ENCODE data around the gene FETUB.
"Not testable (repeated sequence)": the region's sequence is repeated elsewhere in the genome, so short reads cannot be mapped to it uniquely, and the experiment has no call there.

The FETUB gene

DNA sequence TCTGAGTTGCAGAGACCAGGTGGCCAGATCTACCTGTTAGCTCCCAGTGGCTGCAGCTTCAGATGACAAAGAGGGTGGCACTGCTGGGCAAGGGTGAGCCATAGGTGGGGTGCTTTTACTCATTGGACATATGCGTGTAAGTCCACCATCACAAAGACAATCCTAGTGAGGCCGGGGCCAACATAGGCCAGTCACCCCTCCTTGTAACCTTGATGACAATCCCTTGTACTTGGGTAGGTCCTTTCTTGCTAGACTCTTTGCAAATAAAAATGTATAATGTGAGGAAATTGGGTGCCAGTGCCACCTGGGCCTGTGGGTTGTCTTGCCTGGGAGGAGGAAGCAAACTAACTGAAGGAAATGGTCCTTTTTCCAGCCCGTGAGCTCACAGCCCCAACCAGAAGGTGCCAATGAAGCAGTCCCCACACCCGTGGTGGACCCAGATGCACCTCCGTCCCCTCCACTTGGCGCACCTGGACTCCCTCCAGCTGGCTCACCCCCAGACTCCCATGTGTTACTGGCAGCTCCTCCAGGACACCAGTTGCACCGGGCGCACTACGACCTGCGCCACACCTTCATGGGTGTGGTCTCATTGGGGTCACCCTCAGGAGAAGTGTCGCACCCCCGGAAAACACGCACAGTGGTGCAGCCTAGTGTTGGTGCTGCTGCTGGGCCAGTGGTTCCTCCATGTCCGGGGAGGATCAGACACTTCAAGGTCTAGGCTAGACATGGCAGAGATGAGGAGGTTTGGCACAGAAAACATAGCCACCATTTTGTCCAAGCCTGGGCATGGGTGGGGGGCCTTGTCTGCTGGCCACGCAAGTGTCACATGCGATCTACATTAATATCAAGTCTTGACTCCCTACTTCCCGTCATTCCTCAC lies 19.7 kb upstream of the FETUB start:
- Mint-ChIP-seq H3K27me3 (peaks cover 9% of the 10 kb centered on the region), H3K4me1 (peaks cover 20% of the 10 kb centered on the region), H3K4me3 (no peak overlapping the region), H3K9me3 (no peaks in the 10 kb centered on the region), H3K27ac (no peak overlapping the region), H3K36me3 (no peaks in the 10 kb centered on the region)

- Mint-ChIP-seq H3K4me3 (no peak overlapping the region), H3K36me3 (no peaks in the 10 kb centered on the region), H3K27ac (no peak overlapping the region), H3K9me3 (no peaks in the 10 kb centered on the region), H3K4me1 (peaks cover 11% of the 10 kb centered on the region), H3K27me3 (peaks cover 9% of the 10 kb centered on the region)
Measured at GRCh38 chr3:186621894-186622650, 18.1 kb upstream of the FETUB start.

DNA sequence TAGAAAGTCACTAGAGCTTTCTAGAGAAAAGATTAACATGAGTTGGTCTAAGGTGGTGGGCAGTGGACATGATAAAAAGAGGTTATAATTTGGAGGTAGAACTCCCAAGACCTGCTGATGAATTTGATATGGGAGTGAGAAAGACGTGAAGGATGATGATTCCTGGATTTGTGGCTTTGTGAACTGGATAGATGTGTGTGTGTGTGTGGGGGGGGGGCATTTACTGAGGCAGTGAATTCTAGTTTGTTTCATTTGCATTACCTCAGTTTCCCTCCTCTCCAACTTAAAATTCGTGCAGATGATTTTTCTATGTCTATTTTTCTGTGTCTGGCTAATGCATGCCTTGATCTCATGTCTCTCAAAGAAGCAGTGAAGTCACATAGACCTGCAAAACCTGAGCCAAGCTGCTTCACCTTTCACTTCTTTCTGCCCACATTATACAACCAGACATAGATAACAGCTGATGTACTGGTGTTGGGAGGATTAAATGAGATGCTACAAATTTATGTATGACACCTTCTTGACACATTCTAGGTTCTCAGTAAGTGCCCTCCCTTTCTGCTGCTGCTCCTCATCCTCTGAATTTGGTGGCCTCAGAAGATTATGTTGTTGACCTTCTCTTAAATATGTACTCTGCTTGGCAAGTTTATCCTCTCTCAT lies 17.4 kb upstream of the FETUB start:
- Mint-ChIP-seq H3K4me1 (peaks cover 4% of the 10 kb centered on the region), H3K27me3 (peaks cover 8% of the 10 kb centered on the region), H3K9me3 (no peaks in the 10 kb centered on the region), H3K36me3 (no peaks in the 10 kb centered on the region), H3K27ac (no peak overlapping the region), H3K4me3 (no peak overlapping the region)

DNA sequence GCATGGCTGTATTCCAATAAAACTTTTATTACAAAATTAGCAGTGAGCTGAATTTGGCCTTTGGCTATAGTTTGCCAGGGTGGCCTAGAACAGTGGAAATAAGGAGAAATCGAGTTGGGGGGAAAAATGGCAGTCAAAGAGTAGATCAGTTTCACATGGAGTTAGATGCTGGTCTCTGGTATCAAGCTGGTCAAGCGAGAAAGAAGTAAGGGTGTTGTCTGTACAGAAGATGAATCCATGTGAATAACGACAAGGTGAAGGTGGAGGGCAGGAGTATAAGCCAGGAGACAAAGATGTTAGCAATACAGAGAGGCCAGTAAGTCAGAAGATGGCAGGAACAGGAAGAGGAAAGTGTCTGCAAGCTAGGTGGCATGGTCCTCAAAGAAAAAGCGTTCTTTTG lies 15.6 kb upstream of the FETUB start:
- no peaks in the 10 kb centered on the region for H3K4me1 Mint-ChIP-seq
- no peak overlapping the region for H3K4me3 Mint-ChIP-seq
- H3K36me3 Mint-ChIP-seq: no peaks in the 10 kb centered on the region
- H3K9me3 Mint-ChIP-seq: no peaks in the 10 kb centered on the region
- H3K27ac Mint-ChIP-seq: no peak overlapping the region
- no peaks in the 10 kb centered on the region for H3K27me3 Mint-ChIP-seq

GRCh38 chr3:186625600-186626042 lies 14.6 kb upstream of the FETUB start:
- Mint-ChIP-seq H3K27me3 (peaks cover 2% of the 10 kb centered on the region), H3K4me3 (no peak overlapping the region), H3K27ac (no peak overlapping the region)

GRCh38 chr3:186626254-186626847 lies 13.8 kb upstream of the FETUB start:
- Mint-ChIP-seq H3K4me1 (no peaks in the 10 kb centered on the region), H3K27me3 (peaks cover 2% of the 10 kb centered on the region), H3K27ac (no peak overlapping the region), H3K9me3 (no peaks in the 10 kb centered on the region), H3K36me3 (no peaks in the 10 kb centered on the region), H3K4me3 (no peak overlapping the region)

More at GRCh38 chr3:186625600-186626042, 14.6 kb upstream of the FETUB start:
- no peaks in the 10 kb centered on the region for H3K4me1 Mint-ChIP-seq
- H3K36me3 Mint-ChIP-seq: no peaks in the 10 kb centered on the region
- H3K9me3 Mint-ChIP-seq: no peaks in the 10 kb centered on the region

- H3K27me3 Mint-ChIP-seq: peaks cover 2% of the 10 kb centered on the region
- no peak overlapping the region for H3K4me3 Mint-ChIP-seq
- H3K4me1 Mint-ChIP-seq: no peaks in the 10 kb centered on the region
- H3K36me3 Mint-ChIP-seq: no peaks in the 10 kb centered on the region
- no peaks in the 10 kb centered on the region for H3K9me3 Mint-ChIP-seq
- no peak overlapping the region for H3K27ac Mint-ChIP-seq
Measured at GRCh38 chr3:186627852-186628414, 12.3 kb upstream of the FETUB start.

- no peaks in the 10 kb centered on the region for H3K4me1 Mint-ChIP-seq
- no peaks in the 10 kb centered on the region for H3K36me3 Mint-ChIP-seq
- H3K9me3 Mint-ChIP-seq: no peaks in the 10 kb centered on the region
- H3K27ac Mint-ChIP-seq: no peak overlapping the region
- no peak overlapping the region for H3K4me3 Mint-ChIP-seq
- H3K27me3 Mint-ChIP-seq: peaks cover 2% of the 10 kb centered on the region
Measured at GRCh38 chr3:186628756-186629155, 11.4 kb upstream of the FETUB start.

DNA sequence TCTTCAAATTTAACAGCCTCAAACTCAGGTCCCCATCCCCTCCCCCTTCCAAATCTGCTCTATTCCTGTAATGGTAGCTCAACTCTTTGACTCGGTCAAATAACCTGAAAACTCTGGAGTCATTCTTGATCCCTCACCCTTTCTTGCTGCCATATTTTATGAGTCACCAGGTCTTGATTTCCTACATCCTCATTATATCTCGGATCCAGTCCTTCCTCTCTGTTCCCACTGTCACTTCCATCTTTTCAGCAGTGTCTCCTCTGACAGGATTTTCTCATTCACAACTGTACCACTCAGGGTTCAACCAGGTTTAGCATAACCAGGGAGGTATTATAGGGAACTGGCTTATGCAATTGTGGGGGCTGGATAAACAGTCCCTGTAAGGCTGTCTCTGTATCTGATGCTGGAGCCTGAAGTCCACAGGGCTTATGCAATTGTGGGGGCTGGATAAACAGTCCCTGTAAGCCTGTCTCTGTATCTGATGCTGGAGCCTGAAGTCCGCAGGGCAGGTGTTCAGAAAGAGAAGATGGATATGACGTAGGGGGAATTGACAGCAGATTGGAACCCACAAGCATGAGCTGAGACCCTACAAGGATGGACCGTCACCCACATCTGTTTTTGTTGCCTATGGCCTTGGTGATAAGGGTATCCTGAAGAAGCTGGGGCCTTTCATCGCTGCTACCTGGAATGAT lies 9.1 kb upstream of the FETUB start:
- no peak overlapping the region for H3K4me3 Mint-ChIP-seq
- peaks cover 2% of the 10 kb centered on the region for H3K27me3 Mint-ChIP-seq
- H3K9me3 Mint-ChIP-seq: no peaks in the 10 kb centered on the region
- no peaks in the 10 kb centered on the region for H3K4me1 Mint-ChIP-seq
- H3K27ac Mint-ChIP-seq: no peak overlapping the region
- H3K36me3 Mint-ChIP-seq: no peaks in the 10 kb centered on the region

DNA sequence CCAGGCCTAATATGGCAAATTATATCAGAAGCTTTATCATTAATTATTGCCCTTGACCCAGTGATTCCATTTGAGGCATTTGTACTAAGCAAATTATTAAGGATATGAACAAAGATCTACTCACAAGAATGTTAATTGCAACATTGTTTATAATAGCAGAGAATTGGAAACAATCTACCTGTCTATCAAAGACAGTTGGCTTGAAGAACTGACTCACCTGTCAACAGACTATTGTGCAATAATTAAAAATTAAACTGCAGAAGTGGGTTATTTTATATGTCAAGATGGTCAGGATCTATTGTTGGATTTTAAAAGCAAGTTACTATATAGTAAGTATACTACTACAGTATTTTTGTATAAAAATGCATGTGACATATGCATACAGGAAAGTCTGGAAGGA lies 6.7 kb upstream of the FETUB start:
- H3K9me3 Mint-ChIP-seq: no peaks in the 10 kb centered on the region
- H3K4me3 Mint-ChIP-seq: no peak overlapping the region
- no peaks in the 10 kb centered on the region for H3K36me3 Mint-ChIP-seq
- no peak overlapping the region for H3K27ac Mint-ChIP-seq
- H3K27me3 Mint-ChIP-seq: peaks cover 5% of the 10 kb centered on the region
- H3K4me1 Mint-ChIP-seq: no peaks in the 10 kb centered on the region

DNA sequence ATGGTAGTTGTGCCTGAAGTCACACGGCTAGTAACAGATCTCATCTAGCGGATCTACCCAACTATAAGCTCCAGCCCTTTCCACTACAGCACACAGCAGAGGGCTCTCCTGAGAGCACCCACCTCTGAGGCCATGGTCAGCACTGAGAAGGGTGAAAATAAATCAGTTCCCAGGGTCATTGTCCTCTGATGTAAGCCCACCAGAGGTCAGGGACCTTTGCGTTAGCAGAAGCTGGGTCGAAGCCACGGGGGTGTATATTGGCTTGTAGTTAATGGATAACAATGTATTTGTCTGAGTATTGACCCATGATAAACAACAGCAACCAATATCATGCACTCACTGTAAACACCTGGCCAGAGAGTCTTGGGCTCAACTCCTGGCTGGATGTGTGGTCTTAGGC lies 6.0 kb upstream of the FETUB start:
- H3K4me1 Mint-ChIP-seq, H3K4me3 Mint-ChIP-seq, H3K9me3 Mint-ChIP-seq, H3K36me3 Mint-ChIP-seq, H3K27me3 Mint-ChIP-seq, H3K27ac Mint-ChIP-seq: not testable (repeated sequence)

DNA sequence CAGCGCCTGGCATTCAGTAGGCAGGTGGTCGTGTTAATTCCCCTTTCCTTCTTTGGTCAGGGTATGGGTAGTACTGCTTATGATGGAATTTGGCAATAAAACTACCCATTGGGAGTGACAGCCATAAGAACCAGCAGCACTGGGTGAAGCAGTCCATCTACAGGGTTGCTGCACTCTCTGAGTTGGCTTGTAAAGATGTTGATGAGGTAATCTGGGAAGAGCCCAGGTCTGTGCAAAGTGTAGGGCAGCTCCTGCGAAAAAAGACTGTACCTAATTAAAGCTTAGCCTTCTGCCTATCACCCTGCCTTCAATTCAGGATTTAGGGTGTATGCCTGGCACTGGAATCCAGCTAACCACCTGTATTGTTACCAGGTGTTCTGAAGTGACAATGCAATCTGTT lies 4.7 kb upstream of the FETUB start:
- Mint-ChIP-seq H3K4me1 (no peaks in the 10 kb centered on the region), H3K27me3 (peaks cover 4% of the 10 kb centered on the region), H3K9me3 (no peaks in the 10 kb centered on the region), H3K27ac (no peak overlapping the region), H3K36me3 (no peaks in the 10 kb centered on the region), H3K4me3 (no peak overlapping the region)

DNA sequence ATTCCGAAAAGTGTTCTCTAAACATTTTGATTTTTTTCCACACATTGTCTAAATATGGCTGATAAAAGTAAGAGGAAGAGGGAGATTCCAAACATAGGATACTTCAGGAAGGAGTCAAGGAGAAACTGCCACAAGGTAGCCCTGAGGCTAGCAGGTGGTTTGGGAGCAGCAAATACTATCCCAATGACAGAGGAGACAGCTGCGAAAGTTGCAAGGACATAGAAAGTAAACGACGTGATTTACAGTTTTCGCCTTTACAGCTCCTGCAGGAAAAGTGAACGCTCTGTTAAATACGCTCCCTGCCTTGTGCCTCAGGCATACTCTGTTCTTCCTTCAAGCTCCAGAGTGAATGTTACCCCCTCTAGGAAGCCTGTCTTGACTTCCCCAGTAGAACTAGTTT lies 3.7 kb upstream of the FETUB start:
- H3K4me1 Mint-ChIP-seq: no peaks in the 10 kb centered on the region
- H3K36me3 Mint-ChIP-seq: no peaks in the 10 kb centered on the region
- H3K27ac Mint-ChIP-seq: no peak overlapping the region
- peaks cover 4% of the 10 kb centered on the region for H3K27me3 Mint-ChIP-seq
- H3K4me3 Mint-ChIP-seq: no peak overlapping the region
- no peaks in the 10 kb centered on the region for H3K9me3 Mint-ChIP-seq

- Mint-ChIP-seq H3K27ac (no peak overlapping the region), H3K4me3 (no peak overlapping the region), H3K27me3 (peaks cover 4% of the 10 kb centered on the region), H3K4me1 (no peaks in the 10 kb centered on the region), H3K9me3 (no peaks in the 10 kb centered on the region), H3K36me3 (no peaks in the 10 kb centered on the region)
Measured at GRCh38 chr3:186637686-186638085, 2.5 kb upstream of the FETUB start.

GRCh38 chr3:186638259-186638658 lies 1.9 kb upstream of the FETUB start:
- H3K27me3 Mint-ChIP-seq: peaks cover 4% of the 10 kb centered on the region

More at GRCh38 chr3:186638259-186638658, 1.9 kb upstream of the FETUB start:
- Mint-ChIP-seq H3K4me1 (no peaks in the 10 kb centered on the region), H3K4me3 (no peak overlapping the region), H3K36me3 (no peaks in the 10 kb centered on the region), H3K27ac (no peak overlapping the region), H3K9me3 (no peaks in the 10 kb centered on the region)
